ENCODE results near the gene ACVRL1.
"Not testable (repeated sequence)": the region's sequence is repeated elsewhere in the genome, so short reads cannot be mapped to it uniquely, and the experiment has no call there.

ACVRL1 gene

DNA sequence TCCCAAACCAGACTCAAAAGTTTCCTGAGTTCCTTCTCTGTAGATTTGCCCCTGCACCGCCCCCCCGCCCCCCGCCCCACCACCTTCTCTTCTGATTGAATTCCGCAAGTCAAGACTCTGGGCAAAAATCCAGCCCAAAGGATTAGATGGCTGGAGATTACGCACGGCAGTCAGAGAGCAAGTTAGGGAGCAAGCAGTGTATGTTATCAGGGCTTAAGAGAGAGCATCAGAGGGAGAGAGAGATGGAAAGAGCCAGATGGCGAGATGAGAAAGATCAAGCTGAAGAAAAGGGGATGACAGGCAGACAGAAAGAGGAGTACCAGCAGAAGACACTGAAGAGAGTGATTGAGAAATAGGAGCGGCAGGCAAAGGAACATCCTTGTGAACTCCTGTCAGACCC, 33.3 kb upstream of the ACVRL1 start:
- no peak for DNase-seq (ENCODE audit: low read depth)

DNA sequence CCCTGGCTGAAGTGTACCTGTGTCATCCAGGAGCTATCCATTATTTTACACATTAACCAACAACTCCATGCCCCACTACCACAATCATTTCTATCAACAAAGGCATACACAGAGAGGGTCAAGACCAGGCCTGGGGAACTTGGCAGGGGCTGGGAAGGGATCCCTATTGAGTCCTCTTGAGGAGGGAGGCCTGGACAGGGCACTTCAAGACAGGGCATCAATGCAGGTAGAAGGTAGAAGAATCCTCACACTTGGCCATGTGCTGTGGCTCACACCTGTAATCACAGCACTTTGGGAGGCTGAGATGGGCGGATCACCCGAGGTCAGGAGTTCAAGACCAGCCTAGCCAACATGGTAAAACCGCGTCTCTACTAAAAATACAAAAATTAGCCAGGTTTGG, 32.8 kb upstream of the ACVRL1 start:
- DNase-seq (ENCODE audit: low read depth), result no peak

DNA sequence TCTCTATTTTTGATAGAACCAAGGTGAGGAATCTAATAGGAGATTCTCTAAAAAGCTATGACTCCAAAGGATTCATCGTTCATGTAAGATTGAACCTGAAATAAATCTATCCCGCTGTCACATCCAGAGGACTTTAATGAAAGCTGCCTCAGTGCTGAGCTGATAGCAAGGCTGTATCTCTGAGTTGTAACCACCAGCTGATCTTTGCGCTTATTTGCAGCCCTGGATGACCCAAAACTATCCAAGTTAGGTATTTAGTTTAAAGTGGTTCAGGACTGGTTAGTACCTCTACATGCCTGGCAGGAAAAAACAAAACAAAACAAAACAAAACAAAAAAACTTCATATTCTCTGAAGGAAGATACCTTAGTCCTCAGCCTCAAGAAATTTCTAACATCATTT, 28.2 kb upstream of the ACVRL1 start:
- no peak for DNase-seq (ENCODE audit: low read depth)

DNA sequence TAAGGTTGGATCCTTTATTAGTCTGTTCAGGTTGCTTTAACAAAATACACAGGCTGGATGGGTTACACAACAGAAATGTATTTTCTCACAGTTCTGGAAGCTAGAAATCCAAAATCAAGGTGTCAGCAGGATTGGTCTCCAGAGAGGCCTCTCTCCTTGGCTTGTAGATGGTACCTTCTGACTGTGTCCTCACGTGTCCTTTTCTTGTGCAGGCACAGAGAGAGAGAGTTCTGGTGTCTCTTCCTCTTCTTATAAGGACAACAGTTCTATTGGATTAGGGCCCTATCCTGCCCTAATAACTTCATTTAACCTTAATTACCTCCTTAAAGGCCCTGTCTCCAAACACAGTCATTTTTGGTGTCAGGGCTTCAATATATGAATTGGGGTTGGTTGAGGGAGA, 24.0 kb upstream of the ACVRL1 start:
- DNase-seq (ENCODE audit: low read depth), result no peak

DNA sequence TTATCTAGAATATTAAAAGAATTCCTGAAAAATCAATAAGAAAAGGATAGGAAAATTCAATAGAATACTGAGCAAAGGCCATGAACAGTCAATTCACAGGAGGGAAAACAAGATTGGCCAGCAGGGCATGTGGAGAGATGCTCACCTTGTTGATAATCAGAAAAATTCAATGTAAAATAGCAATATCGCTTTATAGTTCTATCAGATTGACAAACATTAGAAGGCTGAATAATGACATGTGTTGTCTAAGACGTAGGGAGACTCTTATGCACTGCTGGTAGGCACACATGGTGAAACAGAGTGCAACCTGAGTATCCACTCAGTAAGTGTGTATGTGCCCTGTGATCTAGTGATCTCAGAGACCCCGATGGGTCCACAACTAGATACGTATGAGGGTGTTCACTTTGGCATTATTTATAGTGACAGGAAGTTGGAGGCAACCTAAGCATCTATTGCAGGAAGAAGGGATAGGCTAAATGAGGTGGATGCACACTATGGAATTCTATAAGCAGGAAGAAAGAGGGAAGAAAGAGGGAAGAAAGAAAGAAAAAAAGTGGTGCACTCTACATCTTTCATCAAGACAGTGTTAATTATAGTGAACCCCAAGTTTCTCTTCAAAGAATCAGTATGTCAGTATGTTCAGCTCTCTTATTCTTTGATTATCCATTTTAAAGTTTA, 23.2 kb upstream of the ACVRL1 start:
- no peak for DNase-seq (ENCODE audit: low read depth)

DNA sequence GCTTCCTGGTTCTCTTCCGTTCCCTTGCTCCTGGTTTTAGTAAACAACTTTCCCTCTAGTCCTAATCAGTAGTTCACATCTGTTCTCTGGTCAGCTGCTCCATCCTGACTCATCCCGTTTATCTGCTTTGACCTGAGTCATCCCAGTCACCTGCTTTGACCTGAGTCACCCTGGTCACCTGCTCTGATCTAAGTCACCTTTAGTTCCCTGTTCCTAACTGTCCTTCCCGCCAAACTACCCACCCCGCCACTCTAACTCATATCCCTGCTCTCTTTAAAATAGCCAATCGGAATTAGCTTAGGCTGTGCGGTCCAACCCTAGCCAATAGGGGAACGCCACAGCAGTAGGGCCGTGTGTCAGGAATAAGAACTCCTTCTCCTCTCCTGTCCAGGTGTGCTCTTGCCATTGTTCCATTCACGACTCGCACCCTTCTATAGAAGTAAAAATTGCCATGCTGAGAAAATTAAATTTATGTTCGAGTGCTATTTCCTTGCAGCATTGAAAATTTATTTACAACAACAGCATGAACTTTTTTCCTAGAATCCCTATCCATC, 22.6 kb upstream of the ACVRL1 start:
- no peak for DNase-seq (ENCODE audit: low read depth)

DNA sequence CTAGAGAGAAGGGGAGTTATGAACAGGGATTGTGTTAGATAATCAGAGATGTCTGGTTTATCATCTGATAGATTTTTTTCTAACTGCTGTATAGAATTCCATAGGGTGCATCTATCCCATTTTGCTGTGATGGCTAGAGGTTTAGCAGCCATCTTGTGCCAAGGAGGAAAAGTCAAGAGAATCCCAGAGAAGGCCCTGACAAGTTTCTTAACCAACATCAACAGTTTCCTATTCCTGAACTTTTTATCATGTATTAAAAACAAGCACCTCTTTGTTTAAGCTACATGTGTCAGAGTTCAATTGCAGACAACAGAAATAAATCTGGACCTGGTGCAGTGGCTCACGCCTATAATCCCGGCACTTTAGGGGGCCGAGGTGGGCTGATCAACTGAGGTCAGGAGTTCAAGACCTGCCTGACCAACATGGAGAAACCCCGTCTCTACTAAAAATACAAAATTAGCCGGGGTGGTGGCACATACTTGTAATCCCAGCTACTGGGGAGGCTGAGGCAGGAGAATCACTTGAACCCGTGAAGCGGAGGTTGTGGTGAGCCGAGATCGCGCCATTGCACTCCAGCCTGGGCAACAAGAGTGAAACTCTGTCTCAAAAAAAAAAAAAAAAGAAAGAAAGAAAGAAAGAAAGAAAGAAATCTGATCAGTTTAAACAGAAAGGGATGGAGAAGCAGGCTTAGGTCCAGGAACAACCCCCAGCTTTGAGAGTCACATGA, 21.8 kb upstream of the ACVRL1 start:
- not testable (repeated sequence) for DNase-seq (ENCODE audit: low read depth)

DNA sequence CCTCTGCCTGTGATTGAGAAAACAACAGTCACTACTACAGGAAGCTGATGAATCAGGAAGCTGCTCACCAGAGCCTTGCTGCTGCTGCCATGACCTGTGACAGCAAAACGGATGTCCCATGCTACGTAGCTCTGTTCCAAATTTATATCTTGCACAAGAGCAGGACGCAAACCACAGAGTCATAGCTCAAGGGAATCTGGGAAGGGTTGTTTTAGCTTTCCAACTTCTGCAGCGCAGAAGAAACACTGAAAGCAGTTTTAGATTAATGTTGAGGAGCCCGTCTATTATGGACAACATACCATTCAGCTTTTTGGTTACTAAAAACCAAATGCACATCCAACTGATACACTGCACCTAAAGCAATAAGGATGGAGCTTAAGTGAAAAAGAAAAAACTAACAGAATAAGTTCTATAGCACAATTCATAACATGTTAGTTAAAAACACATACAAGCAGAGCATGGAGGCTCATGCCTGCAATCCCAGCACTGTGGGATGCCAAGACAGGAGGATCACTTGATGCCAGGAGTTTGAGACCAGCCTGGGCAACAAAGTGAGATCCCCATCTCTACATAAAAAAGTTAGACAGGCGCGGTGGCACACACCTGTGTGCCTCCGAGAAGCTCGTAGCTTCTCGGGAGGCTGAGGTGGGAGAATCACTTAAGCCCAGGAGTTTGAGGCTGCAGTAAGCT, 21.1 kb upstream of the ACVRL1 start:
- peak; percentile 21 for DNase-seq (ENCODE audit: low read depth)

DNA sequence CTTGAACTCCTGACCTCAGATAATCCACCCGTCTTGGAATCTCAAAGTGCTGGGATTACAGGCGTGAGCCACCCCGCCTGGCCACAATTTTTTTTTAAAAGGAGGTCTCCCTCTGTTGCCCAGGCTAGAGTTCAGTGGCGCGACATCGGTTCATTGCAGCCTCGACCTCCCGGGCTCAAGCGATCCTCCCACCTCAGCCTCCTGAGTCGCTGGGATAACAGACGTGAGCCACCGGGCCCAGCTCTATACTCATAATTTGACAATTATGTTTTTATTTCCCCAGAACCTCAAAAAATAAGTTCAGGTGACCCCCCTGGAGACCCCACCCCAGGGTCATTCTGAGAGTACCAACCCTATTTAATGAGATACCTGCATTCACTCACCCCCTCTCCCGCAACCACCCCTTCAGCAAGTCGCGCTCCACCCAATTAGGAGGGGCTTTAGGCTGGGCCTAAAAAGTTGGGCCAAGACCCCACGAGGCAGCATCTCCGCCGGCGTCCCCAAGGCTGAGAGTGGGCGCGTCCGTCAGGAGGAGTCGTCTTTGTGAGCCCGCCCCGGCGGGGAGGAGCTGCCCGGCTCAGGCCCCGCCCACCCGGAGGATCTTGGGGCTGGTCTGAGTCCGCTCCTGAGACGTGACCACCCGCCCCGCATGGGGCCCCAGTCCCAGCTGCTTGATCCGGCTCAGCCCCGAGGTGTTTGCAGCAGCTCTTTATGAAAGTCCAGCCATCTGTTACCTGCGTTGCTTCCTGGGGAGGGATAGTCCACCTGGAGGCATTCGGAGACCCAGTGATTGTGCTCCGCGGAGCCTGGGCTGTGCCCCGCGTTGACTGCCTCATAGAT, 19.6 kb upstream of the ACVRL1 start, which contains the start of gene ANKRD33:
Gene ANKRD33 (plus strand): TSS at position 628 of the 840 bp plus-strand sequence. CDS start 84 bp downstream, at position 712.
- DNase-seq (ENCODE audit: low read depth), result no peak

DNA sequence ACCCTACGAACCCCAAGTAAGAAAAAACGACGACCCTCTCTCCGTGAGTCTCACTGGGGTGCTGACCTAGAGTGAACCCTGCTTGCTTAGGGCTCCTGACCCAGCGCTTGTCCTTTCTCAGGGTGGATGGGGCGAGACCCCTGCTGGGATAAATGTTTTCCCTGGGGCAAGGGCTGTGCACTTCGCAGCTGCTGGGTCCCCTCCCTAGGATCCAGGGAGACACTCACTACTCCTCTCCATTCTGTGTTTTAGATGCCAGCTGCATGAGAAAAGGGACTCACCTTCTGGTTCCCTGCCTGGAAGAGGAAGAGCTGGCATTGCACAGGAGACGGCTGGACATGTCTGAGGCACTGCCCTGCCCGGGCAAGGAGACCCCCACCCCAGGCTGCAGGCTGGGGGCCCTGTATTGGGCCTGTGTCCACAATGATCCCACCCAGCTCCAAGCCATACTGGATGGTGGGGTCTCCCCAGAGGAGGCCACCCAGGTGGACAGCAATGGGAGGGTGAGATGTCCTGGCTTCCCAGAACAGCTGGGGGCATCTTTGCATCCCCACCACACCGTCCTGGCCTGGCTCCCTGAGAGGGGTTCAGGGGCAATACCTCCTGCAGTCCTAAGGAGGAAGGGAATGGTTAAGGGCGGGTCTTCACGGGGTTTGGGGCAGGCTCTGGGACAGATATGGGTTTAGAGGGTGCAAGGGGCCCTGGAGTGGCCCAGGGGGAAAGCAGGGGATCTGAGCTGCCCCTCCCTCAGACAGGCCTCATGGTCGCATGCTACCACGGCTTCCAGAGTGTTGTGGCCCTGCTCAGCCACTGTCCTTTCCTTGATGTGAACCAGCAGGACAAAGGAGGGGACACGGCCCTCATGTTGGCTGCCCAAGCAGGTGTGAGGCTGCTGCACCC, 18.7 kb upstream of the ACVRL1 start:
- DNase-seq (ENCODE audit: low read depth), result no peak

DNA sequence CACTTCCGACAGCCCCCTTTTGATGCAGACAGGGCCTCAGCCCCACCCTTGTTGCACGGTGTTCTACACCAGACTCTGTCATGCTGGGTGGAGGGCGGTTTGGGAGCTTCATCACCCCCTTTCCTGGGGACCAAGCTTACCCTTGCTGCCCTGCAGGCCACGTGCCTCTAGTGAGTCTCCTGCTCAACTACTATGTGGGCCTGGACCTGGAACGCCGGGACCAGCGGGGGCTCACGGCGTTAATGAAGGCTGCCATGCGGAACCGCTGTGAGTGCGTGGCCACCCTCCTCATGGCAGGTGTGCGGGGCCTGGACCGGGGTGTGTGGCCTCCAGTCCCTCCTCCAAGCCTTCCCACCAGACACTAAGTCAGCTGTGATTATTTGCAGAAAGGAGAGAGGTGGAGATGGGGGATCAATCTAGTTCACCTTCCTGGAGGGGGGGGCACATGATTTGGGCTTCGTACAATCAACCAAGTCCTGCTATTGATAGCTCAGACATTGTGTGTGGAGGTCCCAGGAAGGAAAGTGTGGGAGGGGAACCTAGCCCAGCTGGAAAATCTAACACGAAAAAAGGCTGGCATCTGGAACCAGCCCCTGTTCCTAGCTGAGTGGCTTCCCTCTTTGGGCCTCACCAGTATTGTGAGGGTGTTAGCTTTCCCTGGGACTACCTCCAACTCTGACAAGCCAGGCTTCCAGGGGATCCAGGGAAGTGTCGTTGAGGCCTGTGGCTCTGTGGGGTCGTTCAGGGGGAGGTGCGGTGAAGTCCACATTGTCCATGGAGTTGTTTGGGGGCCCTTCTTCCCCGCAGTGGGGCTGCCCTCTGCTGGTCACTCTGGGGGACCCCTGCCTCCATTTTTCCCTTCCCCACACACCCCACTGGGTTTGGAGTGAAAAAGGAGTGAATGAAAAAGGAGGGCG, 17.8 kb upstream of the ACVRL1 start:
- no peak for DNase-seq (ENCODE audit: low read depth)

DNA sequence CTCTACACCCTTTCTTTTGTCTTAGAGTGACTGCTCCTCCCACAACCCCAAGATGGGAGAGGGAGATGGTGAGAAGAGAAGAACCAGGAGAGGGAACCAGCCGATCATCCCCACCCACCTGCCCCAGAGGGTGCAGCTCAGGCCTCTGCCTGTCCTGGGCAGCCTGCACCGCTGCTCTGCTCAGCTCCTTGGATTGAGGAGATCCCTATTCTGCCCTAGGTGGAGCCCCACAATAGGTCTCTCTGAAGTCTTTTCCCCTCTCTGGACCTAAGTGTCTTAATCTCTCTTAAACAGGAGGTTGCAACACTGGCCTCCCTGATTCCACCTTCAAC, 17.2 kb upstream of the ACVRL1 start:
- DNase-seq (ENCODE audit: low read depth), result no peak

DNA sequence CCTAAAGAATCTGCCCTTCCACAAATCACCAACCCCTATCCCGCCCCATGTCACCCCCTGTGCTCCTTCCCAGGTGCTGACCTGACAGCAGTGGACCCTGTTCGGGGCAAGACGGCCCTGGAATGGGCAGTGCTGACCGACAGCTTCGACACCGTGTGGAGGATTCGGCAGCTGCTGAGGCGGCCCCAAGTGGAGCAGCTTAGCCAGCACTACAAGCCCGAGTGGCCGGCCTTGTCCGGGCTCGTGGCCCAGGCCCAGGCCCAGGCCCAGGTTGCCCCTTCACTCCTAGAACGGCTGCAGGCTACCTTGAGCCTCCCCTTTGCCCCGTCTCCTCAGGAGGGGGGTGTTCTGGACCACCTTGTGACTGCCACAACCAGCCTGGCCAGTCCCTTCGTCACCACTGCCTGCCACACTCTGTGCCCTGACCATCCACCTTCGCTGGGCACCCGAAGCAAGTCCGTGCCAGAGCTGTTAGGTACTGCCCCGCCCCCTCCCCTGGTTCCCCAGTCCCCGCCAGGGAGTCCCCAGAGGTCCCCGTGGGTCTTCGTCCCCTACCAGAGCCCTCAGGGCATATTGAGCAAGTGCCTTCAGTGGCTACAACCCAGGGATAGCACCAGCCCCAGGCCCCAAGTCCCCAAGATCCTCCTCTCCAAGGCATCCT, 16.7 kb upstream of the ACVRL1 start:
- no peak for DNase-seq (ENCODE audit: low read depth)

DNA sequence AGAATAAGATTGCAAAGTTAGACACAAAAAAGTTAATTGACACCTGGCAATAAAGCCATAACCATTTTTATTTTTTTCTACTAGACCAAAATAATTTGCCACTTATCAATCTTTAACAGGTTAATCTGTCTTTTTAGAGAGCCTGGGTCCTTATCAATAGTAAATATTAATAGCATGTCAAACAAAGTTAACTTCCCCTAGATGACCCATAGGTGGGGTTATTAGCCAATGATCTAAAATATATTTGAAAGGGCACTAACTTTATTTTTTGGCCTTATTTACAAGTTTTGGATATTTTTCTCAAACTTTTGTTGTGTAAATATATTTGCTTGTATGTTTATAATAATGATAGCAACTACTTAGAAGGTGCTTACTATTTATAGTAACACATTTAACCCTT, 15.5 kb upstream of the ACVRL1 start:
- no peak for DNase-seq (ENCODE audit: low read depth)

DNA sequence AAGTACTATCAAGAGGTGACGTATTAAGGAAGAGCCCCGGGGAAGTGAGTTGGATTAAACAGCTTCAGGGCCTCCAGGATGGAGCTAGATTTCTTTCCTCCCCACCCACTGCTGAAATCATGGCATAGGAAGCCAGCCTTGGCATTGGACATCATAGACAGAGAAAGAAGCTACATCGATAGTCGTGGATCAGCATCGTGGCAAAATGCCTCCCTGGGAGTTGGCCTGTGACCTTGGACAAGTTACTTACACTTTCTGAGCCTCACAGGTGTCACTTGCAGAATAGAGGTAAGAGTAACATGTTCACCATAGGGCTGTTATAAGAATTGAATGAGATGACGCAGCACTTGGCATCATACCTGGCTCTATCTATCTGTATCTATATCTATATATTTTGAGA, 13.5 kb upstream of the ACVRL1 start:
- DNase-seq (ENCODE audit: low read depth), result no peak

DNA sequence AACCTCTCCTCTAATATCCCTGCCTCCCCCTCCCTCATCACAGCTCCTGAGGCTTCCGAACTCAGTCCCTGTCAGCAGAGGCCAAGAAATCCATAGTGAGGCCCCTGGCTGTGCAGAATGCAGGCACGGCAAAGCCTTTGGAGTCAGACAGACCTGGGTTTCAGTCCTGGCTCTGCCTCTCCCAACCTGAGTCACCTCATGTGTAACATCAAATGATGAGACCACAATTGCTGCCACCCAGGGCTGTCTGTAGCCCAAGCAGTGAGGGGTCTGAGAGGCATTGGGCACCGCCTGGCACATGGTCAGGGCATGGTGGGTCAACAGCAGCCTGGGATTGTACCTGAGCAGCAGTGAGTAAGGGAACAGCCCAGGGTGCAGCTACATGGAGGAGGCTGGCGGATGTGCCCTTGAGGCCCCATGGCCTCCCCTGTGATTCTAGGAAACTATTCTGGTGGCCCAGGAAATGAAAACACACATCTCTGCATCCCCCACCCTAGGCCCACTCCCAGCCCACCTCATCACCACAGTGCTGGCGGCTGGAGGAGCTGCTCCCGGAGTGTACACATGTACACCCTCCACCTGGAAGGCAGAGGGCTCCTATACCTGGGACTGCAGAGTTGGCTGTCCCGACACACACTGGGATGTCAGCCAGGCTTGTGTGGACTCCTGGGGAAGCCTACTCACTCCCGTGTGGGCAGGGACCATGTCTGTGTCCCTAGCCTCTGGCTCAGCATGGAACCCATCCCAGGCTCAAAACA, 11.7 kb upstream of the ACVRL1 start:
- DNase-seq (ENCODE audit: low read depth), result no peak

DNA sequence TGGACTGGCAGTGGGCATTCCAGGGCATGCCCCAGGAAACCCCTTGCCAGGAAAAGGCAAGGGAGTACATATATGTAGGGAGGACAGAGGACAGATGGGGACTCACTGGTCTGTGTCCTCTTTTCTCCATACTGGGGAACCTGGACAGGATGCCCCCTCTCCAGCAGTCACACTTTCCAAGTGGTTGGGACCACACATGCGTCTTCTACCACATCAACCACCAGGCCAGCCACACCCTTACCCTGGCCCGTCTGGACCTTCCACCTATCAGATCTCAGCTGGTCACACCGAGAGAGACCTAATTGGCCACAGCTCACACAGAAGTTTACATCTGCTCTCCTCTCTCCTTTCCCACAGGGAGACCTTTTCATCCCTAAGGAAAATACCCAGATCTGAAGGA, 11.1 kb upstream of the ACVRL1 start:
- DNase-seq (ENCODE audit: low read depth), result no peak

DNA sequence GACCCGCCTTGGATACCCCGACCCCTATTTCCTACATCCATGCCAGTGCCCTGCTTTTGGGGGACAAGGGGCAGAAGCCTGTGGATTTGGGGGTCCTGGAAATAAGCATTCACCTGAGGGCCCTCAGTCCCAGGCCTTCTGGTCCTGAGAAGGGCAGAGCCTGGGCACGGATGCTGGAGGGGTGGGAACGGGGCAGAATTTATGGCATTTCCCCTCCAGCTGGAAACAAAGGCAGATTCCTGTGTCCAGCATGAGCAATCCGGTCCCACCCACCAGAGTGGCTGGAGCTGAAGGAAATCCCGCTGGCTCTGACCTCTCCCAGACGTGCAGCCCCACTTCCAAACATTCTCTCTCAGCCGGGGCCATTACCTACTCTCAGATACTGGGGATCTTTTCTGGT, 10.1 kb upstream of the ACVRL1 start:
- no peak for DNase-seq (ENCODE audit: low read depth)

DNA sequence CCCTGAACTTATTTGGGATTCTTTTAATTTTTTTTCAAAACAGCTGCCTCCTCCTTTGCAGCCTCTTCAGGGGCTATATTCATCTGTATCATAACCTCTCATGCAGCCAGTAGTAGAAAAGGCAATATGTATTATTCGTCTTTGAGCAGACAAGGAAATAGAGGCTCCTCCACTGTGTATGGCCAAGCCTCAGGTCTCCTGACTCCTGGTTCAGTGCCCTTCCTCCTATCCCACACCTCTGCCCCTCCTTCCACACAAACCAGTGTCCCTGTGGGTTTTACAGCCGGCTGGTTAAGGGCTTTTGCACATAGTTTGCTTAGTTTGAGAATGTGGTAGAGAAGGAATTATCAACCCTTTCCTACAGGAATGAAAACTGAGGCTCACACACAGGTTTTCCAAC, 8.8 kb upstream of the ACVRL1 start:
- no peak for DNase-seq (ENCODE audit: low read depth)
